ENCODE data around the gene MACROD1. TPM values are rescaled to one million over a fixed set of nuclear protein-coding genes. Genes with fewer than 3 reads are reported as not detected.

Gene MACROD1
- total and polyA plus RNA-seq, 2 donors (not counting 1 experiment from before 2014, with no cell fraction given): 2.7 to 8.6 TPM

- H3K4me2 ChIP-seq (replicated peaks; ENCODE audit: low read depth, low read length, poor library complexity, severe bottlenecking): no peak overlapping the region
- CTCF ChIA-PET: interaction anchor here (1.1 kb wide), 1 partner anchor 141 kb away, joined by 3 read pairs; no protein-coding TSS in a partner anchor
- intact Hi-C loops (cut with micrococcal nuclease): no loop called here
- H3K4me1 ChIP-seq (ENCODE audit: control insufficient read depth in 2 of 2, insufficient read depth in 2 of 2, low read length in 2 of 2): peaks cover 10 to 13% of the 10 kb centered on the region in 2 donors
- ATAC-seq (ENCODE audit: low read depth) (no peak), DNase-seq (no peak)
- H4K20me1 ChIP-seq (ENCODE audit: control insufficient read depth, insufficient read depth, low read length, poor library complexity, severe bottlenecking): no peaks in the 10 kb centered on the region
- Mint-ChIP-seq H3K4me1 (peaks cover 15% of the 10 kb centered on the region), H3K9me3 (ENCODE audit: insufficient read depth) (no peaks in the 10 kb centered on the region), H3K4me3 (no peak overlapping the region), H3K27ac (no peak overlapping the region), H3K27me3 (no peaks in the 10 kb centered on the region)
- no peaks in the 10 kb centered on the region for H3K27me3 ChIP-seq (replicated peaks in 1 of 4; ENCODE audit: control extremely low read depth in 1 of 4, control insufficient read depth in 3 of 4, insufficient read depth in 4 of 4, low read length in 3 of 4)
- H3K9me3 ChIP-seq (ENCODE audit: control extremely low read depth in 1 of 3, control insufficient read depth in 2 of 3, insufficient read depth in 1 of 3, low read length in 2 of 3): no peaks in the 10 kb centered on the region
- POLR2A ChIA-PET: no interaction called here
- no peaks in the 10 kb centered on the region for H3K36me3 ChIP-seq (replicated peaks in 1 of 2; ENCODE audit: control extremely low read depth in 1 of 2, control insufficient read depth in 1 of 2, extremely low read depth in 1 of 2, insufficient read depth in 2 of 2, low read length in 1 of 2)
- no peak overlapping the region for H2AFZ ChIP-seq (ENCODE audit: insufficient read depth, low read depth, low read length, poor library complexity, severe bottlenecking)
- WGBS (ENCODE audit: insufficient coverage): 91% methylated on average over 21 of the region's 21 CpGs
- H3K27ac ChIP-seq (ENCODE audit: low read length in 2 of 2): no peak overlapping the region
- no peak overlapping the region for H3K4me3 ChIP-seq (ENCODE audit: control extremely low read depth in 1 of 5, extremely low read depth in 1 of 5, insufficient read depth in 1 of 5, low read depth in 2 of 5, low read length in 4 of 5)
- no peaks in the 10 kb centered on the region for H3K79me2 ChIP-seq (ENCODE audit: control insufficient read depth, insufficient read depth, low read length)
- H3K9ac ChIP-seq (ENCODE audit: low read length): no peak overlapping the region
- no peak for TF ChIP-seq CTCF (IDR thresholded peaks at IDR 0.05)
These were observed 24.7 kb downstream of the MACROD1 start for GRCh38 chr11:64141081-64141783.

GRCh38 chr11:64140082-64140481 lies 25.8 kb downstream of the MACROD1 start:
- 89% methylated on average over 8 of the region's 8 CpGs for WGBS (ENCODE audit: insufficient coverage)
- no peaks in the 10 kb centered on the region for H3K79me2 ChIP-seq (ENCODE audit: control insufficient read depth, insufficient read depth, low read length)
- no peaks in the 10 kb centered on the region for H3K27me3 ChIP-seq (replicated peaks in 1 of 4; ENCODE audit: control extremely low read depth in 1 of 4, control insufficient read depth in 3 of 4, insufficient read depth in 4 of 4, low read length in 3 of 4)
- no peak overlapping the region for H3K9ac ChIP-seq (ENCODE audit: low read length)
- H3K4me2 ChIP-seq (replicated peaks; ENCODE audit: low read depth, low read length, poor library complexity, severe bottlenecking): no peak overlapping the region
- intact Hi-C loops (cut with micrococcal nuclease): no loop called here
- Mint-ChIP-seq H3K4me1 (peaks cover 13% of the 10 kb centered on the region), H3K4me3 (no peak overlapping the region), H3K27ac (no peak overlapping the region), H3K27me3 (no peaks in the 10 kb centered on the region), H3K9me3 (ENCODE audit: insufficient read depth) (no peaks in the 10 kb centered on the region)
- H3K4me3 ChIP-seq (ENCODE audit: control extremely low read depth in 1 of 5, extremely low read depth in 1 of 5, insufficient read depth in 1 of 5, low read depth in 2 of 5, low read length in 4 of 5): no peak overlapping the region
- no peak overlapping the region for H2AFZ ChIP-seq (ENCODE audit: insufficient read depth, low read depth, low read length, poor library complexity, severe bottlenecking)
- no peaks in the 10 kb centered on the region for H3K9me3 ChIP-seq (ENCODE audit: control extremely low read depth in 1 of 3, control insufficient read depth in 2 of 3, insufficient read depth in 1 of 3, low read length in 2 of 3)
- no peak overlapping the region for H3K27ac ChIP-seq (ENCODE audit: low read length in 2 of 2)
- H4K20me1 ChIP-seq (ENCODE audit: control insufficient read depth, insufficient read depth, low read length, poor library complexity, severe bottlenecking): no peaks in the 10 kb centered on the region
- DNase-seq: no peak
- no peak for ATAC-seq (ENCODE audit: low read depth)
- CTCF ChIA-PET: no interaction called here
- H3K36me3 ChIP-seq (replicated peaks in 1 of 2; ENCODE audit: control extremely low read depth in 1 of 2, control insufficient read depth in 1 of 2, extremely low read depth in 1 of 2, insufficient read depth in 2 of 2, low read length in 1 of 2): no peaks in the 10 kb centered on the region
- POLR2A ChIA-PET: no interaction called here
- no peak for TF ChIP-seq EZH2 (IDR thresholded peaks at IDR 0.05; ENCODE audit: borderline replicate concordance, insufficient read depth, low read depth, low read length, poor library complexity, severe bottlenecking)
- no peak for TF ChIP-seq CTCF (IDR thresholded peaks at IDR 0.05)
- peaks cover 10 to 13% of the 10 kb centered on the region in 2 donors for H3K4me1 ChIP-seq (ENCODE audit: control insufficient read depth in 2 of 2, insufficient read depth in 2 of 2, low read length in 2 of 2)

All from B cell (primary cell).